Prostate gland (tissue), 2 donors: ENCODE data around the gene ZMYND8. TPM values are rescaled to one million over a fixed set of nuclear protein-coding genes. Genes with fewer than 3 reads are reported as not detected.
"Not testable (repeated sequence)": the region's sequence is repeated elsewhere in the genome, so short reads cannot be mapped to it uniquely, and the experiment has no call there.

Experiments used
- DNase-seq: peaks from one replicate; pipeline ENCODE4 v3.0.0-alpha.2; 2019; ENCODE audit warnings: low spot score
- H3K27ac ChIP-seq, 2 donors: fragments of 200-600 bp; sonication (generic); 2 replicates each; pipeline ENCODE4 v1.5.1; 2017 to 2019
- H3K27me3 ChIP-seq: fragments of 200-600 bp; sonication (generic); replicated peaks from 2 replicates; pipeline ENCODE4 v1.5.1; 2019; ENCODE audit not compliant: insufficient read depth
- H3K36me3 ChIP-seq, 2 donors: fragments of 200-600 bp; sonication (generic); 1 replicate in 1 of 2; 2 replicates in 1 of 2; pipeline versions ENCODE4 v1.5.1 to v1.8.1; 2017 to 2019
- H3K4me1 ChIP-seq: fragments of 200-600 bp; sonication (generic); replicated peaks from 2 replicates; pipeline ENCODE4 v1.5.1; 2019
- H3K4me3 ChIP-seq, 2 donors: fragments of 200-600 bp; sonication (generic); 2 replicates each; pipeline ENCODE4 v1.5.1; 2017 to 2019
- H3K9me3 ChIP-seq: fragments of 200-600 bp; sonication (generic); 2 replicates; pipeline ENCODE4 v1.5.1; 2017
- CTCF ChIP-seq, 4 experiments: fragments of 200-600 bp in 2 of 4; fragments of 450-650 bp in 2 of 4; sonication (generic) in 2 of 4; IDR thresholded peaks; 1 replicate in 3 of 4; 2 replicates in 1 of 4; pipeline ENCODE4 v1.5.1; 2016 to 2019; ENCODE audit warnings: antibody characterized with exemption in 4 of 4, mild to moderate bottlenecking in 2 of 4, moderate library complexity in 2 of 4
- POLR2A ChIP-seq: fragments of 450-650 bp; IDR thresholded peaks from one replicate; pipeline ENCODE4 v1.6.1; 2016; ENCODE audit warnings: antibody characterized with exemption, mild to moderate bottlenecking
- POLR2AphosphoS5 ChIP-seq: sonication (generic); formaldehyde crosslinking; IDR thresholded peaks from one replicate; pipeline ENCODE4 v1.6.1; 2017; ENCODE audit warnings: antibody characterized with exemption
- WGBS: methylation state at CpG from one replicate; pipeline ENCODE4 v1.1.5; 2018; 5-methylcytosine and 5-hydroxymethylcytosine counted together
- intact Hi-C: fragments of 100-400 bp; cut with DNase I; formaldehyde crosslinking; loops from one replicate; pipeline ENCODE4 v1.14.2; 2022
- total RNA-seq, 2 donors: library from RNA; depleted of rRNA; stranded (reverse); fragments of >200 nt; gene quantifications; one replicate each; pipeline ENCODE4 v1.1.0, GENCODE V29; 2016

ZMYND8 gene
- total RNA-seq, 2 donors from 2014 or later, result 19.9 to 70.9 TPM

DNA sequence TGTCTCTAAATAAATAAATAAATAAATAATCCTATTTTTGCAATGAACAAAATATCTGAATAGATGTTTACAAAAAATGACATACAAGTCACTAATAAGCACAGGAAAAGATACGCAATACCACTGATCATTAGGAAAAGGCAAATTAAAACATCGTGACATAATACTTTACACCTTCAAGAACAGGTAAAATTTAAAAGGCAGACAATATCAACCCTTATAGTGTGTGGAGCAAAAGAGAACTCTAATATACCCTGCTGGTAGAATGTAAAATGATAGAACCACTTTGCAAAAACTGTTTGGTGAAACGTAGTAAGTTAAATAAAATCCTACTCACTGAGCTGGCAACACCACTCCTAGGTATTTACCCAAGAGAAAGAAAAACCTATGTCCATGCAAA, 67.4 kb downstream of the ZMYND8 start:
- no peak overlapping the region for H3K4me3 ChIP-seq
- H3K27me3 ChIP-seq, result no peaks in the 10 kb centered on the region
- H3K9me3 ChIP-seq, result no peaks in the 10 kb centered on the region
- 70% methylated on average over 3 of the region's 3 CpGs for WGBS
- H3K36me3 ChIP-seq, result no peaks in the 10 kb centered on the region
- TF ChIP-seq CTCF (IDR thresholded peaks at IDR 0.05), result no peak
- no peak for TF ChIP-seq POLR2AphosphoS5
- no peak for TF ChIP-seq POLR2A
- no peak for DNase-seq
- no peak overlapping the region for H3K27ac ChIP-seq
- no peaks in the 10 kb centered on the region for H3K4me1 ChIP-seq
- intact Hi-C loops, result no loop called here

DNA sequence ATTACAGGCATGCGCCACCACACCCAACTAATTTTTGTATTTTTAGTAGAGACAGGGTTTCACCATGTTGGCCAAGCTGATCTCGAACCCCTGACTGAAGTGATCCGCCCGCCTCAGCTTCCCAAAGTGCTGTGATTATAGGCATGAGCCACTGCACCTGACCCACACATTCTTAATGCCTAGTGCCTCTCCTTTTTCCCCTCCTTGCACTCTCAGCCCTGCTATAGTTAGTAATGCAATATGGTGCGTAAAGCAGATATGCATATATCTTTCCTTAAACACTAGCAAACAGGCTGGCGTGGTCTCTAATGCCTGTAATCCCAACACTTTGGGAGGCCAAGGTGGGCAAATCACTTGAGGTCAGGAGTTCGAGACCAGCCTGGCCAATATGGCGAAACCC, 68.0 kb downstream of the ZMYND8 start:
- DNase-seq, H3K27ac ChIP-seq, H3K27me3 ChIP-seq, intact Hi-C loops, H3K36me3 ChIP-seq, H3K4me1 ChIP-seq, H3K4me3 ChIP-seq, H3K9me3 ChIP-seq: not testable (repeated sequence)
- 97% methylated on average over 8 of the region's 8 CpGs for WGBS

- DNase-seq, result no peak
- no peak overlapping the region for H3K4me3 ChIP-seq
- no peaks in the 10 kb centered on the region for H3K4me1 ChIP-seq
- intact Hi-C loops, result no loop called here
- H3K36me3 ChIP-seq, result no peaks in the 10 kb centered on the region
- H3K27me3 ChIP-seq, result no peaks in the 10 kb centered on the region
- 88% methylated on average over 6 of the region's 6 CpGs for WGBS
- H3K27ac ChIP-seq, result no peak overlapping the region
- no peak for TF ChIP-seq POLR2AphosphoS5
- no peak for TF ChIP-seq CTCF (IDR thresholded peaks at IDR 0.05)
- no peak for TF ChIP-seq POLR2A
- H3K9me3 ChIP-seq, result no peaks in the 10 kb centered on the region
Measured at GRCh38 chr20:47287609-47288144, 68.8 kb downstream of the ZMYND8 start.

DNA sequence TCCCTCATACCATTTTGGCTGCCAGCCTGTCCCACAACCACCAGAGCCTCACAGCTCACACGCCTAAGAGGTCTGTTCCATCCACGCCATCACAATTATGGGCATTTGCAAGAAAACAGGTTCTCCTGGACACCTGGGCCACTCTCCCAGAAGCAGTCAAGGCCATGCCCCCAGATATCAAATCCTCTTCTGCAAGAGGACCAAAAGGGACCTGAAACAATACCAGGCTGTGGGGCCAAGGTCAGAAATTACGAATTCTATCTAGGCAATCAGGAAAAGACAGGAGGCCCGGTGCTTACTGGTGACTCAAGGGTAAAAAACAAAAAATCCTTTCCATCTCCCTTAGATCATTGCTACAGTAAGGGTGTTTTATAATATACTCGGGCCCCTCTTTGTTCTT, 69.8 kb downstream of the ZMYND8 start:
- Histone ChIP-seq H3K4me3 (no peak overlapping the region), H3K9me3 (no peaks in the 10 kb centered on the region), H3K27ac (no peak overlapping the region), H3K36me3 (no peaks in the 10 kb centered on the region), H3K27me3 (no peaks in the 10 kb centered on the region), H3K4me1 (no peaks in the 10 kb centered on the region)
- no peak for DNase-seq
- TF ChIP-seq POLR2AphosphoS5, result no peak
- intact Hi-C loops, result no loop called here
- 81% methylated on average over 5 of the region's 5 CpGs for WGBS

DNA sequence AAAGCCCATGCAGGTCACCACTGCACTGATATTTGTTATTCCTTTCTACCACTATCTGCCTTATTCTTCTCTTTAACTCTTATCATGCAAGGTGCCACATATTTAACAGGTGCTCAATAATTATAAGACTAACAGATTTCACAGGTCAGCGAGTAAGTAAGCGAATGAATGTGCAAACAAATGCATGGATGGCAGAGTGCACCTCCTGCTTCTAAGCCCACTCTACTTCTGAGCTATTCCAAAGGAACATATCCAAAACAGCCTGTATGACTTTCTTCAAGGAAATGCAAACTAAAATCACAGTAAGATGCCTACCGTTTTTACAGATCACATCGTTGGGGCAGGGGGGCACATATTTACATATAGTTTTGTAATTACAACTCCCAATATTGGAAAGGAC, 71.3 kb downstream of the ZMYND8 start:
- no peak for TF ChIP-seq POLR2A
- no peak for TF ChIP-seq POLR2AphosphoS5
- TF ChIP-seq CTCF (IDR thresholded peaks at IDR 0.05), result no peak
- intact Hi-C loops, result no loop called here
- Histone ChIP-seq H3K4me1 (no peaks in the 10 kb centered on the region), H3K9me3 (no peaks in the 10 kb centered on the region), H3K27me3 (no peaks in the 10 kb centered on the region), H3K4me3 (no peak overlapping the region), H3K36me3 (no peaks in the 10 kb centered on the region), H3K27ac (no peak overlapping the region)
- WGBS, result 80% methylated on average over 4 of the region's 4 CpGs
- no peak for DNase-seq

GRCh38 chr20:47284373-47284772, 72.1 kb downstream of the ZMYND8 start:
- intact Hi-C loops, result no loop called here
- Histone ChIP-seq H3K36me3 (no peaks in the 10 kb centered on the region), H3K9me3 (no peaks in the 10 kb centered on the region), H3K4me3 (no peak overlapping the region), H3K4me1 (no peaks in the 10 kb centered on the region), H3K27ac (no peak overlapping the region), H3K27me3 (no peaks in the 10 kb centered on the region)
- TF ChIP-seq POLR2A, result no peak
- no peak for TF ChIP-seq CTCF (IDR thresholded peaks at IDR 0.05)
- TF ChIP-seq POLR2AphosphoS5, result no peak
- no peak for DNase-seq
- WGBS, result 91% methylated on average over 5 of the region's 5 CpGs
